Tibial artery (tissue), 4 donors: ENCODE data around the gene RALY.

Experiments
- DNase-seq, 2 donors: peaks; one replicate each; pipeline ENCODE4 v3.0.0-alpha.2; 2019
- H3K27ac ChIP-seq, 2 donors: fragments of 200-600 bp; sonication (generic) in 1 of 2; 1 replicate in 1 of 2; 2 replicates in 1 of 2; pipeline ENCODE4 v1.5.1; 2018 to 2019; ENCODE audit warnings: mild to moderate bottlenecking in 1 of 2
- H3K27me3 ChIP-seq, 2 donors: fragments of 200-600 bp; sonication (generic) in 1 of 2; one replicate each; pipeline versions ENCODE4 v1.5.1 to v1.6.0; 2016 to 2019
- H3K36me3 ChIP-seq, 3 donors: fragments of 200-600 bp; sonication (generic) in 2 of 3; one replicate each; pipeline ENCODE4 v1.5.1; 2016 to 2019; ENCODE audit warnings: mild to moderate bottlenecking in 2 of 3
- H3K4me1 ChIP-seq, 4 donors: fragments of 200-600 bp; sonication (generic) in 2 of 4; 1 replicate in 3 of 4; 2 replicates in 1 of 4; pipeline ENCODE4 v1.5.1; 2016 to 2019
- H3K4me3 ChIP-seq, 2 donors: fragments of 200-600 bp; sonication (generic) in 1 of 2; 1 replicate in 1 of 2; 2 replicates in 1 of 2; pipeline ENCODE4 v1.5.1; 2018 to 2019; ENCODE audit warnings: mild to moderate bottlenecking in 2 of 2
- H3K9me3 ChIP-seq, 3 donors: fragments of 200-600 bp; sonication (generic) in 1 of 3; one replicate each; pipeline ENCODE4 v1.5.1; 2016 to 2019
- intact Hi-C: fragments of 100-400 bp; cut with DNase I; formaldehyde crosslinking; loops from one replicate; pipeline ENCODE4 v1.15.0; 2023; ENCODE audit warnings: low total_unique reads
- TF ChIP-seq, protein P1 (sequence below), 2 experiments: fragments of 200-600 bp in 1 of 2; fragments of 450-650 bp in 1 of 2; IDR thresholded peaks; one replicate each; pipeline ENCODE4 v1.5.1; 2017 to 2019; ENCODE audit warnings: antibody characterized with exemption in 2 of 2, mild to moderate bottlenecking in 1 of 2, moderate library complexity in 1 of 2

RALY gene

DNA sequence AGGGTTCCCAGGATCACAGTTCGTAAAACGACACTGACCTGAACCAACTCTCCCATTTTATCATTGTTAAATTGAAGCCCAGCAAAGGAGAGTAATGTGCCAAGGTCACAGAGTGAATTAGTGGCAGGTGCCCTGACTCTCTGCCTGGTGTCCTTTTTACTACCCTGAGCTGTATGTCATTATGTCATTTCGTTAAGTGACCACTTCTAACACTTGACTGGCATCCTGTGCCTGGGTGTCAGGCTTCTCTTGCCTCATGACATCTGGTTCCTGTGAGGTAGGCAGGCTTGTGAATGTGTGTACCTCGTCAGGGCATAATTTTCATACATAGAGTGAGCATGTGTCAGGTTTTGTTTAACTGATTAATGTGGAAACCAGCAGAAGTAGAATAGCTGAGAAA lies 48.6 kb downstream of the RALY start:
- DNase-seq, result no peak
- intact Hi-C loops, result no loop called here
- Histone ChIP-seq H3K9me3 (no peaks in the 10 kb centered on the region), H3K4me1 (peaks cover 0 to 88% (median 47%) of the 10 kb centered on the region in 4 donors), H3K4me3 (no peak overlapping the region), H3K27ac (no peak overlapping the region), H3K27me3 (no peaks in the 10 kb centered on the region), H3K36me3 (no peaks in the 10 kb centered on the region)
- TF ChIP-seq, protein P1, sequence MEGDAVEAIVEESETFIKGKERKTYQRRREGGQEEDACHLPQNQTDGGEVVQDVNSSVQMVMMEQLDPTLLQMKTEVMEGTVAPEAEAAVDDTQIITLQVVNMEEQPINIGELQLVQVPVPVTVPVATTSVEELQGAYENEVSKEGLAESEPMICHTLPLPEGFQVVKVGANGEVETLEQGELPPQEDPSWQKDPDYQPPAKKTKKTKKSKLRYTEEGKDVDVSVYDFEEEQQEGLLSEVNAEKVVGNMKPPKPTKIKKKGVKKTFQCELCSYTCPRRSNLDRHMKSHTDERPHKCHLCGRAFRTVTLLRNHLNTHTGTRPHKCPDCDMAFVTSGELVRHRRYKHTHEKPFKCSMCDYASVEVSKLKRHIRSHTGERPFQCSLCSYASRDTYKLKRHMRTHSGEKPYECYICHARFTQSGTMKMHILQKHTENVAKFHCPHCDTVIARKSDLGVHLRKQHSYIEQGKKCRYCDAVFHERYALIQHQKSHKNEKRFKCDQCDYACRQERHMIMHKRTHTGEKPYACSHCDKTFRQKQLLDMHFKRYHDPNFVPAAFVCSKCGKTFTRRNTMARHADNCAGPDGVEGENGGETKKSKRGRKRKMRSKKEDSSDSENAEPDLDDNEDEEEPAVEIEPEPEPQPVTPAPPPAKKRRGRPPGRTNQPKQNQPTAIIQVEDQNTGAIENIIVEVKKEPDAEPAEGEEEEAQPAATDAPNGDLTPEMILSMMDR (IDR thresholded peaks at IDR 0.05), result no peak

DNA sequence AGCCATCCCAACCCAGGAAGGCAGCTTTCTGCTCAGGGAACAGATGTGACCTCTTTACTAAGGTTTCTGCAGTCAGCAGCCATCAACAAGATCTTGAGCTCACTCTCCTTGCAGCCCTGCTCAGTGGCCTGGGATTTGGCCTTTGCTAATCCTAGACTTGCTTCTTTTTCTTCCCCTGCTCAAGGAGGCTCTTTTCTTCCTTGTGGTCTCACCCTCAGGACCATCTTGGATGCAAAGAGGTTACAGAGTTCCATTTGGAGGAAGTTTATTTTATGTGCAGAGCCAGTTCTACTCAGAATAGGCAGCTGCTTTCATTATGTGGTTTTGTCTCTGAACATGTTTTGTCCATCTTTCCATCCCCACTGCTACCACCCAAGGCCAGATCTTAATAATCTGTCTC lies 49.3 kb downstream of the RALY start:
- intact Hi-C loops, result no loop called here
- Histone ChIP-seq H3K27me3 (no peaks in the 10 kb centered on the region), H3K9me3 (no peaks in the 10 kb centered on the region), H3K27ac (no peak overlapping the region), H3K4me1 (peaks cover 0 to 83% (median 40%) of the 10 kb centered on the region in 4 donors), H3K36me3 (no peaks in the 10 kb centered on the region), H3K4me3 (no peak overlapping the region)
- TF ChIP-seq, protein P1 (IDR thresholded peaks at IDR 0.05), result no peak
- no peak for DNase-seq

DNA sequence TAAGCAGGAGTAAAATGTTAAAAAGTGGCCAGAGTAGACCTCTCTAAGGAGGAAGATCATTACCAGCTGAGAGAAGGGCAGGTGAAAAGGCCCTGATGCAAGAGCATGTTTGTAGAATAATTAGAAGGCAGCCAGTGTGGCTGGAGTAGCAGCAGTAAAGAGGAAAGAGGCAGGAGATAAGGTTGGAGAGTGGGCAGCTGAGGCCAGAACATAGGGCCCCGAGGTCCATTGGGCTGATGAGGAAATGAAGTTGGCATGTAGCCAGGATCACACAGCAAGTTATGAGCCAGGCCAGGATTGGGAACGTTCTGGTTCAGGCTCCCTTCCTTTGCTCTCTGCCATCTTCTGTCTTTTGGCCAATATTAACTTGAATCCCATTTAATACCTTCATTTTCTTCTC lies 51.6 kb downstream of the RALY start:
- Histone ChIP-seq H3K9me3 (no peaks in the 10 kb centered on the region), H3K4me3 (no peak overlapping the region), H3K4me1 (peaks cover 0 to 76% (median 37%) of the 10 kb centered on the region in 4 donors), H3K27me3 (no peaks in the 10 kb centered on the region), H3K27ac (no peak overlapping the region), H3K36me3 (no peaks in the 10 kb centered on the region)
- DNase-seq, result peak; percentile 53 to 67
- TF ChIP-seq, protein P1 (IDR thresholded peaks at IDR 0.05), result no peak
- intact Hi-C loops, result no loop called here

DNA sequence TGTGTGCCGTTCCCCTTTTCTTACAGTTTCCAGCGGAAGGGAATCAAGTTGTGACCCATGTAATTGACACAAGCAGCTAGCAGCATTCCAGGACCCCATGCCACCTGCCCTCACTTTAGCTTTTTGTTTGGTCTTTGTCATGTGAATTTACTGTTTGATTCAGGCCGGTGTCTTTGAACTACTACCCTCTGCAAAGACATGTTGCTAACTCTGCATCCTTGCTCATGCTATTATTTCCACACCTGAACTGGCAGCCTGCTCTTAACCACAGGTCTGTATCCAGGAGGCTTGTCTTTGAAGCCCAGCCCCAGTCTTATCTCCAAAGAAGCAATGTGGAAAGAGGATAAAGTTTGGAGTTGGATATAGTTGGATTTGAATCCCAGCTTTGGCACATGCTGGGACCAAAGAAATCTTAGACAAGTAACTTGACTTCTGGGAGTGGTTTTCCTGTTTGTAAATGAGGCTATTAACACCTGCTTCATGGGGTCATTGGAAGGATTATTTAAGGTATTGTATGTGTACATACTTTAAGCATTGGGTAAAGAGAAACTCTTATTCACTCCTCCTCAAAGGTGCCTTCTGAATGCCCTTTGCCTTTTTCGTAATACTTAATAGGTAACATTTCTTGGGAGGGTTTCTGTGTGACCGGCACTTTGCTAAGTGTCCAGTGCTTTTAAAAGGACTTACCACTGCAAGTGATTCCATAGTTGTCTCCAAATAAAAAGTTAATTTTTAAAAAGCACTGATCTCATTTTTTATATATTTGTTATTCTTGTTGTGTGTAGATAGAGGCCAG lies 52.4 kb downstream of the RALY start:
- Histone ChIP-seq H3K4me1 (peaks cover 0 to 76% (median 37%) of the 10 kb centered on the region in 4 donors), H3K27ac (no peak overlapping the region), H3K9me3 (no peaks in the 10 kb centered on the region), H3K27me3 (no peaks in the 10 kb centered on the region), H3K4me3 (no peak overlapping the region), H3K36me3 (no peaks in the 10 kb centered on the region)
- intact Hi-C loops, result no loop called here
- TF ChIP-seq, protein P1 (IDR thresholded peaks at IDR 0.05), result no peak
- DNase-seq, result no peak

DNA sequence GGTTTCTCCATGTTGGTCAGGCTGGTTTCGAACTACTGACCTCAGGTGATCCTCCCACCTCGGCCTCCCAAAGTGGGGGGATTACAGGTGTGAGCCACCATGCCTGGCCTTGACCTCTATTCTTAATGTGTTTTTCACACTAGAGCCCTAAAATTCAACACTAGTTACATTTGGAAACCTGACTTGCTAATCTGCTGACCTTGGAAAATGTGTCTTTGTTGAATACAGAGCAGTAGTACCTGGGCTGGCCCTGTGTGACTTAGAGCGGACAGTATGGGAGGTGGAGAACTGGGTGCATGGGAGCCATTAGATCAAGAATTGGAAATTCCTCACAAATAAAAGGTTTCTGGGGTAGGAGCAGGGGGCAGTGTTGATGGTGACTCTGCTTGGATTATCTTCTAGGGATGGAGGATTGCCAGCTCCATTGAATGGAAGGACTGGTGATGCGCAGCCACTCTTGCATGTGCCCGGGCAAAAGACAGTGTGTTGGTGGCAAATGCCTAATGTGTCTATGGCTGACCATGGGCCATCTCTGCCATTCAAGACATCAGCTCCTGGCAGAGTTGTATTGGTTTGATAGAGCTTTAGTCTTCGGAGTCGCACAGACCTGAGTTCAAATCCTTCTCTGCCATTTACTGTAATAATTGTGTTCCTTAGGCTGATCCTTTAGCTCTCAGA lies 53.4 kb downstream of the RALY start:
- no peak overlapping the region for H3K4me3 ChIP-seq
- no peaks in the 10 kb centered on the region for H3K9me3 ChIP-seq
- no peak overlapping the region for H3K27ac ChIP-seq
- no peaks in the 10 kb centered on the region for H3K27me3 ChIP-seq
- no peaks in the 10 kb centered on the region for H3K36me3 ChIP-seq
- H3K4me1 ChIP-seq, result peaks cover 0 to 66% (median 35%) of the 10 kb centered on the region in 4 donors
- TF ChIP-seq, protein P1 (IDR thresholded peaks at IDR 0.05), result no peak
- intact Hi-C loops, result no loop called here
- DNase-seq, result no peak
